Measurements from ENCODE around the gene KRT7.
"Not testable (repeated sequence)": the region's sequence is repeated elsewhere in the genome, so short reads cannot be mapped to it uniquely, and the experiment has no call there.

KRT7 gene

DNA sequence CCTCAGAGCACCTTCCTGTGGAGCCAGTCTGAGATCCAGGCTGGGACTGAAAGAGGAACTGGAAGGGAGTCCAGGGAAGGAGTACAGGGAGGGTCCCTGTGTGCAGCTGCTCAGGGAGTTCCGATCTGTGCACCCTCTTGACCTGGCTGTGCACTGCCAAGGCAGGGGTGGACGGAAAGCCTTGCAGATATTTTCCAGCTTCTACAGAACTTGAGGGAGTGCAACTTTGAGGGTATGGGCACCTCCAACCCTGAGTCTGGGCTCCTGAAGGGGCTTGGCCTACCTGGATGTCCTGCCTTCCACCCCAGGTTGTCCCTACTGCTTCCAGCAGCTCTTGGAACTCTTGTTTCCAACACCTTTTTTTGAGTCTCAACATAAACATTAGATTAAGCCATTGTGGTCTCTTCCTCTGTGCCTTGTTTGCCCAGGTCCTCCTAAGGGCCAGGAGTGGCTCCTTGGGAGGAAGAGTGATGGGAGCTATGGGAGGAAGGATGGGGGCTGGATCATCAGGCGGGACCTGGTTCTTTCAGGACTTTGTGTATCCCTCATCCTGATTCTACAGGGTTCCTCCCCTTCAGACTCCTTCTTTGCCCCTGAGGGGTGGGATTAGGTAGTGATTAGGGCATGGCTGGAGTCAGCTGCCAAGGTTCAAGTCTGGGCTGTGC, 3.5 kb downstream of the KRT7 start:
- Histone ChIP-seq H3K27ac (ENCODE audit: low read depth in 2 of 2, low read length in 2 of 2) (no peak overlapping the region), H3K4me1 (ENCODE audit: control insufficient read depth in 2 of 2, insufficient read depth in 2 of 2, low read length in 2 of 2) (peaks cover 10 to 25% of the 10 kb centered on the region in 2 donors), H3K9me3 (ENCODE audit: control insufficient read depth in 2 of 2, low read length in 2 of 2) (no peaks in the 10 kb centered on the region), H3K9ac (ENCODE audit: low read depth in 1 of 2, low read length in 2 of 2) (no peak overlapping the region), H3K27me3 (ENCODE audit: control insufficient read depth in 2 of 2, insufficient read depth in 2 of 2, low read length in 2 of 2) (peaks cover 3 to 9% of the 10 kb centered on the region in 2 donors), H3K36me3 (ENCODE audit: control insufficient read depth in 2 of 2, insufficient read depth in 2 of 2, low read length in 2 of 2) (no peaks in the 10 kb centered on the region), H3K4me3 (ENCODE audit: low read length in 2 of 2) (no peak overlapping the region)

GRCh38 chr12:52238207-52238840, 5.3 kb downstream of the KRT7 start:
- H3K9me3 ChIP-seq (ENCODE audit: control insufficient read depth in 2 of 2, low read length in 2 of 2) = no peaks in the 10 kb centered on the region
- H3K36me3 ChIP-seq (ENCODE audit: control insufficient read depth in 2 of 2, insufficient read depth in 2 of 2, low read length in 2 of 2) = no peaks in the 10 kb centered on the region
- peaks cover under 1 to 13% of the 10 kb centered on the region in 2 donors for H3K4me1 ChIP-seq (ENCODE audit: control insufficient read depth in 2 of 2, insufficient read depth in 2 of 2, low read length in 2 of 2)
- no peak overlapping the region for H3K4me3 ChIP-seq (ENCODE audit: low read length in 2 of 2)
- H3K27me3 ChIP-seq (ENCODE audit: control insufficient read depth in 2 of 2, insufficient read depth in 2 of 2, low read length in 2 of 2) = peaks cover 0 to 1% of the 10 kb centered on the region in 2 donors
- H3K9ac ChIP-seq (ENCODE audit: low read depth in 1 of 2, low read length in 2 of 2) = no peak overlapping the region
- no peak overlapping the region for H3K27ac ChIP-seq (ENCODE audit: low read depth in 2 of 2, low read length in 2 of 2)

GRCh38 chr12:52238916-52239646, 6.0 kb downstream of the KRT7 start:
- H3K4me3 ChIP-seq (ENCODE audit: low read length in 2 of 2) = no peak overlapping the region
- H3K36me3 ChIP-seq (ENCODE audit: control insufficient read depth in 2 of 2, insufficient read depth in 2 of 2, low read length in 2 of 2) = no peaks in the 10 kb centered on the region
- no peaks in the 10 kb centered on the region for H3K27me3 ChIP-seq (ENCODE audit: control insufficient read depth in 2 of 2, insufficient read depth in 2 of 2, low read length in 2 of 2)
- no peaks in the 10 kb centered on the region for H3K9me3 ChIP-seq (ENCODE audit: control insufficient read depth in 2 of 2, low read length in 2 of 2)
- peaks cover 0 to 16% of the 10 kb centered on the region in 2 donors for H3K4me1 ChIP-seq (ENCODE audit: control insufficient read depth in 2 of 2, insufficient read depth in 2 of 2, low read length in 2 of 2)
- no peak overlapping the region for H3K9ac ChIP-seq (ENCODE audit: low read depth in 1 of 2, low read length in 2 of 2)
- H3K27ac ChIP-seq (ENCODE audit: low read depth in 2 of 2, low read length in 2 of 2) = no peak overlapping the region

DNA sequence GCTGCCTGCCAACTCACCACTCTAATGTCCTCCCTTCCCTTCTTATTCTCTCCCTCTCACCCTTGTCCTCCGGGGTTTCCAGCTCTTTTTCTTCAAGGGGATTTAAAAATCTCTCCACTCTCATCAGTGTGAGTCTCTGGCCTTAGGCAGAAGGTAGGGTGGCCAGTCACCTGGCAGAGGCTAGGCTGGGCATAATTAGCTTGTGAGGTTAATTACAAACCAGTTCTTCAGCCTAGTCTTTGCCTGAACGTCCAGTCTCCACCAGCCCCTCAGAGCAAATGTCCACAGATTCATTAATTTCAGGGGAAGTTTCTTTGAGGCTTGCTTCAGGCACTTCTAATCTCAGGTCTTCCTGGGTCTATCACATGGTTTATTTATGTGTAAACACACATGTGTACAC, 6.7 kb downstream of the KRT7 start:
- Histone ChIP-seq H3K4me1 (ENCODE audit: control insufficient read depth in 2 of 2, insufficient read depth in 2 of 2, low read length in 2 of 2) (peaks cover 2 to 20% of the 10 kb centered on the region in 2 donors), H3K9me3 (ENCODE audit: control insufficient read depth in 2 of 2, low read length in 2 of 2) (no peaks in the 10 kb centered on the region), H3K4me3 (ENCODE audit: low read length in 2 of 2) (no peak overlapping the region)

GRCh38 chr12:52240247-52240646, 7.2 kb downstream of the KRT7 start:
- H3K36me3 ChIP-seq (ENCODE audit: control insufficient read depth in 2 of 2, insufficient read depth in 2 of 2, low read length in 2 of 2); H3K27me3 ChIP-seq (ENCODE audit: control insufficient read depth in 2 of 2, insufficient read depth in 2 of 2, low read length in 2 of 2); H3K4me3 ChIP-seq (ENCODE audit: low read length in 2 of 2); H3K9me3 ChIP-seq (ENCODE audit: control insufficient read depth in 2 of 2, low read length in 2 of 2); H3K27ac ChIP-seq (ENCODE audit: low read depth in 2 of 2, low read length in 2 of 2); H3K9ac ChIP-seq (ENCODE audit: low read depth in 1 of 2, low read length in 2 of 2): not testable (repeated sequence)
- peaks cover 2 to 19% of the 10 kb centered on the region in 2 donors for H3K4me1 ChIP-seq (ENCODE audit: control insufficient read depth in 2 of 2, insufficient read depth in 2 of 2, low read length in 2 of 2)

More for the DNA sequence above, 6.7 kb downstream of the KRT7 start:
- Histone ChIP-seq H3K27ac (ENCODE audit: low read depth in 2 of 2, low read length in 2 of 2) (no peak overlapping the region), H3K36me3 (ENCODE audit: control insufficient read depth in 2 of 2, insufficient read depth in 2 of 2, low read length in 2 of 2) (no peaks in the 10 kb centered on the region), H3K9ac (ENCODE audit: low read depth in 1 of 2, low read length in 2 of 2) (no peak overlapping the region), H3K27me3 (ENCODE audit: control insufficient read depth in 2 of 2, insufficient read depth in 2 of 2, low read length in 2 of 2) (no peaks in the 10 kb centered on the region)

DNA sequence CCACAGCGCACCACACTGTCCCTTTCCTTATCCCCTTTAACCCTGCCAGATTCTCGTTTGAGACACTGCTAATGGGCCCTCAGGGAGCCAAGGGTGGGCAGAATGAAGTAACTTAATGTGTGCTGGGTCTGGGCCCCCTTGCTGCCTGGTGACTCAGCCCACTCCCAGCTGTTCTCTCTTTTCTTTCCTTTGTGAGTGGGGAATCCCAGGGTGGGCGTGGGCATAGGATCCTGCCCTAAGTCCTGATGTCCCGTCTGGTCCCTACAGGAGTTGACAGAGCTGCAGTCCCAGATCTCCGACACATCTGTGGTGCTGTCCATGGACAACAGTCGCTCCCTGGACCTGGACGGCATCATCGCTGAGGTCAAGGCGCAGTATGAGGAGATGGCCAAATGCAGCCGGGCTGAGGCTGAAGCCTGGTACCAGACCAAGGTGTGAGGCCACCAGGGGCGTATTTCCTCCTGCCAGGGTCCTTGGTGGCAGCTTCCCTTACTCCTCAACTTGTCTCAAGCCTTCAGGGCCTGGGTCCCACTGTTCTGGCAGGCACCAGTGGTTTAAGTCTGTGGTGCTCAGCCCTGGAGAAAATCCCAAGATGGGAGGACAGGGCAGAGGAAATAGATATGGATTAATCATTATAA, 8.3 kb downstream of the KRT7 start:
- Histone ChIP-seq H3K4me3 (ENCODE audit: low read length in 2 of 2) (no peak overlapping the region), H3K9ac (ENCODE audit: low read depth in 1 of 2, low read length in 2 of 2) (no peak overlapping the region), H3K4me1 (ENCODE audit: control insufficient read depth in 2 of 2, insufficient read depth in 2 of 2, low read length in 2 of 2) (peaks cover 2 to 12% of the 10 kb centered on the region in 2 donors), H3K27ac (ENCODE audit: low read depth in 2 of 2, low read length in 2 of 2) (no peak overlapping the region), H3K27me3 (ENCODE audit: control insufficient read depth in 2 of 2, insufficient read depth in 2 of 2, low read length in 2 of 2) (no peaks in the 10 kb centered on the region), H3K36me3 (ENCODE audit: control insufficient read depth in 2 of 2, insufficient read depth in 2 of 2, low read length in 2 of 2) (no peaks in the 10 kb centered on the region), H3K9me3 (ENCODE audit: control insufficient read depth in 2 of 2, low read length in 2 of 2) (no peaks in the 10 kb centered on the region)

- Histone ChIP-seq H3K9me3 (ENCODE audit: control insufficient read depth in 2 of 2, low read length in 2 of 2) (no peaks in the 10 kb centered on the region), H3K4me1 (ENCODE audit: control insufficient read depth in 2 of 2, insufficient read depth in 2 of 2, low read length in 2 of 2) (peaks cover 2 to 15% of the 10 kb centered on the region in 2 donors), H3K9ac (ENCODE audit: low read depth in 1 of 2, low read length in 2 of 2) (no peak overlapping the region), H3K4me3 (ENCODE audit: low read length in 2 of 2) (no peak overlapping the region), H3K27ac (ENCODE audit: low read depth in 2 of 2, low read length in 2 of 2) (no peak overlapping the region), H3K27me3 (ENCODE audit: control insufficient read depth in 2 of 2, insufficient read depth in 2 of 2, low read length in 2 of 2) (no peaks in the 10 kb centered on the region), H3K36me3 (ENCODE audit: control insufficient read depth in 2 of 2, insufficient read depth in 2 of 2, low read length in 2 of 2) (no peaks in the 10 kb centered on the region)
Measured at GRCh38 chr12:52242442-52243258, 9.6 kb downstream of the KRT7 start.

DNA sequence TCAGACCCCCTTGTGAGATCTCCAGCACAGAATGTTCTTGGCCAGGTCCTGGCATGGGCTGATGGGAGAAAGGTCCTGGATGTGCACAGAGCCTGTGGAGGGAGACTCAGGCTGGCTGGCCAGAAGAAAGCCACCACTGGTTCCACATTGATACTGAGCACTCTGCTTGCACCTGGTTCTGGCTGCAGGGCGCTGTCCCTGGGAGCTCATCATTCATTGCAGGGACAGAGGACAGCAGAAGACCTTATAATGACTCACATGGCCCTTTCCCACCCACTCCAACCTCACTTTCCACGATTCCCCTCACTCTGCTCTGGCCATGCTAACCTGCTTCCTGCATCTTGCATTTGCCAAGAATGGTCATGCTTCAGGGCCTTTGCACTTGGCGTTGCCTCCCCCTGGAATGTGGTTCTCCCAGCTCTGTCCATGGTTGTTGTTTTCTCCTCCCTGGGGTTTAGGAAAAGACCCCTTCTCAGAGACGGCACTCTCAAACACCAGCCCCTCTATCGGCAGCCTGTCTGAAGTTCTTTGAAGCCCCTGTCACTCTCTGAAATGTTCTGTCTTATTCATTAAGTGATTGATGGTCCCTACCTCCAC, 10.3 kb downstream of the KRT7 start:
- Histone ChIP-seq H3K9me3 (ENCODE audit: control insufficient read depth in 2 of 2, low read length in 2 of 2) (no peaks in the 10 kb centered on the region), H3K36me3 (ENCODE audit: control insufficient read depth in 2 of 2, insufficient read depth in 2 of 2, low read length in 2 of 2) (no peaks in the 10 kb centered on the region), H3K4me3 (ENCODE audit: low read length in 2 of 2) (no peak overlapping the region), H3K27me3 (ENCODE audit: control insufficient read depth in 2 of 2, insufficient read depth in 2 of 2, low read length in 2 of 2) (no peaks in the 10 kb centered on the region), H3K27ac (ENCODE audit: low read depth in 2 of 2, low read length in 2 of 2) (no peak overlapping the region), H3K4me1 (ENCODE audit: control insufficient read depth in 2 of 2, insufficient read depth in 2 of 2, low read length in 2 of 2) (peaks cover 2 to 15% of the 10 kb centered on the region in 2 donors), H3K9ac (ENCODE audit: low read depth in 1 of 2, low read length in 2 of 2) (no peak overlapping the region)

DNA sequence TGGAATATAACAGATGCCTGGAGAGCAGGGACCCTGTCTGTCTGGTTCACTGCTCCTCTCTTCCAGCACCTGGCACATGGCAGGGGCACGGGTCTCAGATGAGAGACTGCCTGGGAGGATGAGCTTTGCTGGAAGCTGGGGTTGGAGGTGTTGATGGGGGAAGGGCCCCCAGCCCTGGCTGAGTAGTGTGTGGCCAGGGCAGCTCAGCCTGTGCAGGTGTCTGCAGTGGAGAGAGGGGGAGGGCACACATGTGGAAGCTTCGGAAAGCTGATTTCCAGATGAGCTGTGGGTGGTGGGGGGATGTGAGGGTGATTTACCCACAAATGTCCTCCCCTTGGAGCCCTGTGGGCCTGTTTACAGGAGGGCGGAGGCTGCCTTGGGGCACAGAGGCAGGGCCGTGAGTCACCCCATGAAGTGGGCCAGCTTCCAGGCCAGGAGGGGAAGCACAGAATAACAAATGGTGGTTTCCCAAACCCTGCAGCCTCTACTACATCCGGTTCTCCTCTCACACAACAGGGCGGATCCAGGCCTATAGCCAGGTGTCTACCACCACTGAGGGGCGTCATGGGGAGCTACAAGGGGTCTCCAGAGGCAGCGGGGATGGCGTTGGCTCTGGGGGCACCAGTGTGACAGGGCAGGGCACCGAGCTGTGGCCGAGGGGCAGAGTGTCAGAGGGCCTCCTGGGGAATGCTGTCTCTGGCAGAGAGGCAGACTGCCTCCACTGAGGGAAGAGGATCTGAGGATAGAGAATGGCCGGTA, 11.0 kb downstream of the KRT7 start:
- Histone ChIP-seq H3K27me3 (ENCODE audit: control insufficient read depth in 2 of 2, insufficient read depth in 2 of 2, low read length in 2 of 2) (peaks cover 0 to 4% of the 10 kb centered on the region in 2 donors), H3K9ac (ENCODE audit: low read depth in 1 of 2, low read length in 2 of 2) (peak overlapping the region in 1 of 2 donors; percentile 3), H3K27ac (ENCODE audit: low read depth in 2 of 2, low read length in 2 of 2) (peak overlapping the region in 1 of 2 donors; percentile 21), H3K9me3 (ENCODE audit: control insufficient read depth in 2 of 2, low read length in 2 of 2) (no peaks in the 10 kb centered on the region), H3K4me1 (ENCODE audit: control insufficient read depth in 2 of 2, insufficient read depth in 2 of 2, low read length in 2 of 2) (peaks cover 2 to 15% of the 10 kb centered on the region in 2 donors), H3K4me3 (ENCODE audit: low read length in 2 of 2) (no peak overlapping the region), H3K36me3 (ENCODE audit: control insufficient read depth in 2 of 2, insufficient read depth in 2 of 2, low read length in 2 of 2) (no peaks in the 10 kb centered on the region)
